ENCODE data around the gene SLC17A2. TPM values are rescaled to one million over a fixed set of nuclear protein-coding genes. Genes with fewer than 3 reads are reported as not detected.

SLC17A2 gene
- total and polyA plus RNA-seq, 7 donors: not detected

GRCh38 chr6:25925876-25926275 is 4.6 kb downstream of the SLC17A2 start:
- ATAC-seq (no peak), DNase-seq (no peak)
- TF ChIP-seq, protein P1, sequence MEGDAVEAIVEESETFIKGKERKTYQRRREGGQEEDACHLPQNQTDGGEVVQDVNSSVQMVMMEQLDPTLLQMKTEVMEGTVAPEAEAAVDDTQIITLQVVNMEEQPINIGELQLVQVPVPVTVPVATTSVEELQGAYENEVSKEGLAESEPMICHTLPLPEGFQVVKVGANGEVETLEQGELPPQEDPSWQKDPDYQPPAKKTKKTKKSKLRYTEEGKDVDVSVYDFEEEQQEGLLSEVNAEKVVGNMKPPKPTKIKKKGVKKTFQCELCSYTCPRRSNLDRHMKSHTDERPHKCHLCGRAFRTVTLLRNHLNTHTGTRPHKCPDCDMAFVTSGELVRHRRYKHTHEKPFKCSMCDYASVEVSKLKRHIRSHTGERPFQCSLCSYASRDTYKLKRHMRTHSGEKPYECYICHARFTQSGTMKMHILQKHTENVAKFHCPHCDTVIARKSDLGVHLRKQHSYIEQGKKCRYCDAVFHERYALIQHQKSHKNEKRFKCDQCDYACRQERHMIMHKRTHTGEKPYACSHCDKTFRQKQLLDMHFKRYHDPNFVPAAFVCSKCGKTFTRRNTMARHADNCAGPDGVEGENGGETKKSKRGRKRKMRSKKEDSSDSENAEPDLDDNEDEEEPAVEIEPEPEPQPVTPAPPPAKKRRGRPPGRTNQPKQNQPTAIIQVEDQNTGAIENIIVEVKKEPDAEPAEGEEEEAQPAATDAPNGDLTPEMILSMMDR (IDR thresholded peaks at IDR 0.05): no peak
- no peaks in the 10 kb centered on the region for H3K9me3 ChIP-seq
- H3K27ac ChIP-seq: no peak overlapping the region
- no peak overlapping the region for H3K4me3 ChIP-seq
- H3K27me3 ChIP-seq (ENCODE audit: insufficient read depth in 3 of 3, low read length in 2 of 3): no peaks in the 10 kb centered on the region
- no peaks in the 10 kb centered on the region for H3K36me3 ChIP-seq (ENCODE audit: insufficient read depth in 1 of 2, low read depth in 1 of 2)
- intact Hi-C loops (cut with DNase I): loop anchor here in 1 of 2 donors (10.0 kb wide), 1 partner anchor 141 kb away; no protein-coding TSS in a partner anchor
- WGBS, 3 donors: 63 to 81% (median 70%) methylated on average over 1 of the region's 1 CpG
- no peaks in the 10 kb centered on the region for H3K4me1 ChIP-seq

DNA sequence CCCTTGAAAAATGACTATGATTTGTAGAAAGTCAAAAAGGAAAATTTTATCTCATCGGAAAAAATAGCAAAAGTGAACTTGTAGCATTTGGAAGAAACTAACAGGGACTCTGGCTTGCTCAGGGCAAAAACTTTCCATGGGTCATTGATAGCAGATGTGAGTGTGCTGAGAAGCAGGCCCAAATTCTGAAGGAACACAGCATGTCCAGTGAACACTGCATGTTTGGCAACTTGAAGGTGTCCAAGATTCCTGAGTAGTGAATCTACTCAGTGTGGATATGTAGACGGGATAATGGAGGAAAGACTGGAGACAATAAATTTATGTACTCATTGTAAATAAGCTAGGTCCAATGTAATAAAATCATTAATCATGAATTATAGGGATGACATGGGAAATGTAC is 8.2 kb downstream of the SLC17A2 start:
- Histone ChIP-seq H3K36me3 (ENCODE audit: insufficient read depth in 1 of 2, low read depth in 1 of 2) (no peaks in the 10 kb centered on the region), H3K27me3 (ENCODE audit: insufficient read depth in 3 of 3, low read length in 2 of 3) (peaks cover 0 to 3% (median 0%) of the 10 kb centered on the region in 3 donors), H3K9me3 (no peaks in the 10 kb centered on the region), H3K4me3 (no peak overlapping the region), H3K27ac (no peak overlapping the region), H3K4me1 (no peaks in the 10 kb centered on the region)
- DNase-seq (no peak), ATAC-seq (peak in 2 of 4 donors; percentile 26 to 37)
- TF ChIP-seq, protein P1 (IDR thresholded peaks at IDR 0.05): no peak
- WGBS, 3 donors: 74 to 77% (median 76%) methylated on average over 2 of the region's 2 CpGs
- intact Hi-C loops (cut with DNase I): loop anchor here in 1 of 2 donors (10.0 kb wide), 1 partner anchor 138 kb away; no protein-coding TSS in a partner anchor

DNA sequence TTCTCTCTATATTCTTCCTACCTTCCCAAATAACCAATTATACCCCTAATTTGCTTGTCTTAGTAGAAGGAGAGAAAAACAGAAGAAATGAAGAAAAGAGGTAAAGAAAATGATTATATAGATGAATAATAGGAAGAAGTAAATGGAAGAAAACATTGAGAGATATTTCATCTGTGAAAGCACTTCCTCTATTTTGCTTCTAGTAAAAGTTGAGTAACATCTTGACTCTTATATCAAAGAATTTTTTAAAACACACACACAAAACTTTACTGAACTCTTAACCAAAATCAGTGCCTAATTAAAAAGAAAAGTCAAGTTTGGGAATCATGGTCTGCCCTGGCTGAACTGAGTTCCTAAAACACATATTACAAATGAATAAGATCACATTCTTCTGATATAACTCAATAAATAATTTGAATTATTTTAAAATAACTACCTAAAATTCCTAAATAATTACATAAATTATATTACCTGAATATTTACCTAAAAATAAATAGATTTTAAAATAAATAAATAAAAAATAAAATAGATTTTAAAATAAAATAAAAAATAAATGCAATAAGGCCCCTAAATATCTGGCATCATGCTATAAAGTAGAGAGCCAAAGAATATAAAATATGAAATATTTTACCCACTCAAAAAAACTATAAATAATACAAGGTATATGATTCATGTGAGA is 8.8 kb downstream of the SLC17A2 start:
- no peak for ATAC-seq
- TF ChIP-seq, protein P1 (IDR thresholded peaks at IDR 0.05): no peak
- no peak for DNase-seq
- H3K27ac ChIP-seq: no peak overlapping the region
- H3K4me1 ChIP-seq: no peaks in the 10 kb centered on the region
- H3K9me3 ChIP-seq: no peaks in the 10 kb centered on the region
- H3K36me3 ChIP-seq (ENCODE audit: insufficient read depth in 1 of 2, low read depth in 1 of 2): no peaks in the 10 kb centered on the region
- intact Hi-C loops (cut with DNase I): loop anchor here in 1 of 2 donors (10.0 kb wide), 1 partner anchor 137 kb away; no protein-coding TSS in a partner anchor
- H3K27me3 ChIP-seq (ENCODE audit: insufficient read depth in 3 of 3, low read length in 2 of 3): peaks cover 0 to 3% (median 0%) of the 10 kb centered on the region in 3 donors
- H3K4me3 ChIP-seq: no peak overlapping the region

- no peak for ATAC-seq
- intact Hi-C loops (cut with DNase I): loop anchor here in 1 of 2 donors (10.0 kb wide), 1 partner anchor 135 kb away; no protein-coding TSS in a partner anchor
- 78 to 84% (median 79%) methylated on average over 4 to 5 of the region's 5 CpGs for WGBS, 3 donors
Observed at GRCh38 chr6:25919657-25920056, 10.8 kb downstream of the SLC17A2 start.

More at GRCh38 chr6:25919657-25920056, 10.8 kb downstream of the SLC17A2 start:
- TF ChIP-seq, protein P1 (IDR thresholded peaks at IDR 0.05): no peak
- Histone ChIP-seq H3K4me3 (no peak overlapping the region), H3K4me1 (no peaks in the 10 kb centered on the region), H3K27ac (no peak overlapping the region), H3K36me3 (ENCODE audit: insufficient read depth in 1 of 2, low read depth in 1 of 2) (no peaks in the 10 kb centered on the region), H3K9me3 (no peaks in the 10 kb centered on the region), H3K27me3 (ENCODE audit: insufficient read depth in 3 of 3, low read length in 2 of 3) (peaks cover 0 to 3% (median 0%) of the 10 kb centered on the region in 3 donors)
- DNase-seq: no peak

Measured in psoas muscle (tissue), 8 donors.